T-cell (primary cell): Measurements from ENCODE around the gene RRP1B. TPM values are rescaled to one million over a fixed set of nuclear protein-coding genes. Genes with fewer than 3 reads are reported as not detected.
A peak's percentile ranks its signal among the peaks of the same experiment; 100 is the strongest.

Experiments
- ATAC-seq, 4 experiments: fragments of 200-7000 bp in 3 of 4; fragments of 150-1000 bp in 1 of 4; cut with Tn5 transposase; replicated peaks in 1 of 4; 1 replicate in 3 of 4; 2 replicates in 1 of 4; pipeline ENCODE4 v1.10.0; 2021; ENCODE audit warnings: moderate library complexity in 3 of 4, mild to moderate bottlenecking in 2 of 4, moderate number of reproducible peaks in 1 of 4
- CTCF ChIA-PET, 2 donors: fragments of 300-600 bp; sonication (Branson Sonifier 250); formaldehyde crosslinking; loops; one replicate each; lab custom pipeline; 2022; ENCODE audit warnings: antibody characterized with exemption in 2 of 2; lab: Charles Lee
- POLR2A ChIA-PET, 2 donors: fragments of 300-600 bp; sonication (Branson Sonifier 250); formaldehyde crosslinking; loops; one replicate each; lab custom pipeline; 2022; ENCODE audit warnings: antibody characterized with exemption in 2 of 2; lab: Charles Lee
- DNase-seq, 35 experiments: peaks; one replicate each; pipeline versions ENCODE4 v3.0.0 to v3.0.0-alpha.2; 2013 to 2023
- H3K27ac ChIP-seq: one replicate; pipeline ENCODE4 v1.5.1; 2013; ENCODE audit warnings: low read length
- H3K27me3 ChIP-seq, 2 experiments: replicated peaks in 1 of 2; 1 replicate in 1 of 2; 2 replicates in 1 of 2; pipeline versions ENCODE4 v1.6.1 to v1.7.0; 2013; ENCODE audit warnings: low read length in 1 of 2, mixed read lengths in 1 of 2; ENCODE audit not compliant: control insufficient read depth in 2 of 2, insufficient read depth in 2 of 2; ENCODE audit errors: extremely low read depth in 1 of 2
- H3K36me3 ChIP-seq, 2 donors: 1 replicate in 1 of 2; 2 replicates in 1 of 2; pipeline versions ENCODE4 v1.6.1 to v1.7.0; 2013; ENCODE audit warnings: low read length in 1 of 2; ENCODE audit not compliant: control insufficient read depth in 2 of 2, insufficient read depth in 1 of 2; ENCODE audit errors: extremely low read depth in 1 of 2
- H3K4me1 ChIP-seq, 2 experiments: 1 replicate in 1 of 2; 2 replicates in 1 of 2; pipeline versions ENCODE4 v1.6.1 to v1.7.0; 2013; ENCODE audit warnings: low read length in 2 of 2, mixed read lengths in 1 of 2; ENCODE audit not compliant: insufficient read depth in 2 of 2, control insufficient read depth in 1 of 2; ENCODE audit errors: extremely low read depth in 1 of 2
- H3K4me3 ChIP-seq, 2 donors: 1 replicate in 1 of 2; 2 replicates in 1 of 2; pipeline versions ENCODE4 v1.5.1 to v1.7.0; 2013; ENCODE audit warnings: mild to moderate bottlenecking in 2 of 2, low read length in 1 of 2, moderate library complexity in 1 of 2; ENCODE audit not compliant: control insufficient read depth in 1 of 2; ENCODE audit errors: extremely low read depth in 1 of 2
- H3K9me3 ChIP-seq: 2 replicates; pipeline ENCODE4 v1.7.0; 2013
- H3K27ac Mint-ChIP-seq, 2 donors: one replicate each; pipeline ENCODE4 v1.8.0; 2020 to 2021; ENCODE audit warnings: mild to moderate bottlenecking in 2 of 2, mixed read lengths in 2 of 2
- H3K27me3 Mint-ChIP-seq, 2 donors: one replicate each; pipeline ENCODE4 v1.8.0; 2021 to 2022; ENCODE audit warnings: mixed read lengths in 2 of 2
- H3K36me3 Mint-ChIP-seq: one replicate; pipeline ENCODE4 v1.8.0; 2021; ENCODE audit warnings: mixed read lengths
- H3K4me1 Mint-ChIP-seq, 3 donors: one replicate each; pipeline ENCODE4 v1.8.0; 2020 to 2022; ENCODE audit warnings: mixed read lengths in 3 of 3, mild to moderate bottlenecking in 1 of 3
- H3K4me3 Mint-ChIP-seq, 3 donors: one replicate each; pipeline ENCODE4 v1.8.0; 2020 to 2022; ENCODE audit warnings: mild to moderate bottlenecking in 3 of 3, mixed read lengths in 3 of 3, moderate library complexity in 3 of 3
- H3K9me3 Mint-ChIP-seq, 3 donors: one replicate each; pipeline ENCODE4 v1.8.0; 2020 to 2022; ENCODE audit warnings: mixed read lengths in 3 of 3
- WGBS: methylation state at CpG from one replicate; pipeline ENCODE4 v1.1.5; 2013; ENCODE audit warnings: missing lambda C conversion rate; ENCODE audit not compliant: insufficient coverage; 5-methylcytosine and 5-hydroxymethylcytosine counted together
- total RNA-seq, 35 experiments: library from RNA in 6 of 35; stranded (reverse) in 6 of 35; fragments of 120-200 nt in 1 of 35; gene quantifications; one replicate each; pipeline versions ENCODE4 v1.2.1 to v1.2.4 and lab custom pipeline; 2013 to 2026

Gene RRP1B
- total RNA-seq, 5 donors from 2014 or later (not counting 1 experiment from before 2014, with no cell fraction given), result 33.9 to 39.3 (median 37.8) TPM

GRCh38 chr21:43699933-43700599 lies 40.7 kb downstream of the RRP1B start:
- Mint-ChIP-seq H3K27ac (no peak overlapping the region), H3K36me3 (peaks cover 20% of the 10 kb centered on the region), H3K9me3 (peaks cover 0 to 3% (median 3%) of the 10 kb centered on the region in 3 donors), H3K4me3 (no peak overlapping the region), H3K27me3 (peaks cover 0 to 4% of the 10 kb centered on the region in 2 donors), H3K4me1 (peaks cover 14 to 17% (median 15%) of the 10 kb centered on the region in 3 donors)
- ATAC-seq, result no peak
- Histone ChIP-seq H3K4me1 (peaks cover 0 to 23% of the 10 kb centered on the region in 2 experiments), H3K27ac (no peak overlapping the region), H3K36me3 (peaks cover 0 to 11% of the 10 kb centered on the region in 2 donors), H3K27me3 (peaks cover 0 to 28% of the 10 kb centered on the region in 2 experiments), H3K9me3 (no peaks in the 10 kb centered on the region), H3K4me3 (no peak overlapping the region)
- WGBS, result 75% methylated on average over 10 of the region's 13 CpGs
- POLR2A ChIA-PET, result interaction anchor here in 1 of 2 donors (0.7 kb wide), 1 partner anchor 38 kb away, joined by 5 read pairs; no protein-coding TSS in a partner anchor
- no peak for DNase-seq
- CTCF ChIA-PET, result no interaction called here

- DNase-seq, result no peak
- WGBS, result 84% methylated on average over 20 of the region's 29 CpGs
- Histone ChIP-seq H3K36me3 (no peaks in the 10 kb centered on the region), H3K27ac (no peak overlapping the region), H3K9me3 (no peaks in the 10 kb centered on the region), H3K4me3 (peak overlapping the region in 1 of 2 donors; percentile 12), H3K4me1 (peaks cover 0 to 32% of the 10 kb centered on the region in 2 experiments), H3K27me3 (peaks cover 0 to 28% of the 10 kb centered on the region in 2 experiments)
- CTCF ChIA-PET, result no interaction called here
- no peak for ATAC-seq
- Mint-ChIP-seq H3K4me3 (peak overlapping the region in 2 of 3 donors; percentile 58 to 61), H3K36me3 (peaks cover 9% of the 10 kb centered on the region), H3K9me3 (peaks cover 0 to 3% (median 3%) of the 10 kb centered on the region in 3 donors), H3K27me3 (peaks cover 0 to 4% of the 10 kb centered on the region in 2 donors), H3K27ac (no peak overlapping the region), H3K4me1 (peaks cover 11 to 17% (median 14%) of the 10 kb centered on the region in 3 donors)
- POLR2A ChIA-PET, result interaction anchor here in 1 of 2 donors (0.6 kb wide), 1 partner anchor 378 kb away, joined by 3 read pairs; no protein-coding TSS in a partner anchor
Observed at GRCh38 chr21:43701936-43702784, 42.8 kb downstream of the RRP1B start.

GRCh38 chr21:43702785-43703034 lies 43.4 kb downstream of the RRP1B start:
- ChIA-PET CTCF (no interaction called here), POLR2A (interaction anchor here in 1 of 2 donors (0.6 kb wide), 1 partner anchor 378 kb away, joined by 3 read pairs; no protein-coding TSS in a partner anchor)
- Mint-ChIP-seq H3K36me3 (peaks cover 8% of the 10 kb centered on the region), H3K9me3 (peaks cover 0 to 2% (median 2%) of the 10 kb centered on the region in 3 donors), H3K4me1 (peaks cover 8 to 13% (median 10%) of the 10 kb centered on the region in 3 donors), H3K4me3 (peak overlapping the region; percentile 55 to 61 (median 58)), H3K27ac (no peak overlapping the region), H3K27me3 (peaks cover 0 to 4% of the 10 kb centered on the region in 2 donors)
- WGBS, result 56% methylated on average over 9 of the region's 12 CpGs
- no peaks in the 10 kb centered on the region for H3K9me3 ChIP-seq
- peaks cover 0 to 32% of the 10 kb centered on the region in 2 experiments for H3K4me1 ChIP-seq
- H3K27ac ChIP-seq, result no peak overlapping the region
- H3K36me3 ChIP-seq, result no peaks in the 10 kb centered on the region
- ATAC-seq (no peak), DNase-seq (no peak)
- H3K4me3 ChIP-seq, result no peak overlapping the region
- H3K27me3 ChIP-seq, result peaks cover 0 to 28% of the 10 kb centered on the region in 2 experiments

- Histone ChIP-seq H3K4me3 (no peak overlapping the region), H3K4me1 (peaks cover 0 to 32% of the 10 kb centered on the region in 2 experiments), H3K36me3 (no peaks in the 10 kb centered on the region), H3K27me3 (peaks cover 0 to 28% of the 10 kb centered on the region in 2 experiments), H3K27ac (no peak overlapping the region), H3K9me3 (no peaks in the 10 kb centered on the region)
- Mint-ChIP-seq H3K27ac (peak overlapping the region in 1 of 2 donors; percentile 34), H3K27me3 (peaks cover 0 to 4% of the 10 kb centered on the region in 2 donors), H3K36me3 (peaks cover 6% of the 10 kb centered on the region), H3K4me1 (peaks cover 5 to 12% (median 5%) of the 10 kb centered on the region in 3 donors), H3K9me3 (no peaks in the 10 kb centered on the region), H3K4me3 (peak overlapping the region; percentile 55 to 61 (median 58))
- CTCF ChIA-PET, result no interaction called here
- ATAC-seq (peak in 2 of 4 experiments; percentile 41 to 66), DNase-seq (peak in 27 of 35 experiments; percentile 15 to 66 (median 36))
- WGBS, result 52% methylated on average over 24 of the region's 29 CpGs
- POLR2A ChIA-PET, result interaction anchor here in 1 of 2 donors (0.6 kb wide), 1 partner anchor 377 kb away, joined by 3 read pairs; no protein-coding TSS in a partner anchor
Observed at GRCh38 chr21:43703035-43703880, 43.9 kb downstream of the RRP1B start.

GRCh38 chr21:43707462-43707861 lies 48.1 kb downstream of the RRP1B start:
- Histone ChIP-seq H3K27ac (no peak overlapping the region), H3K27me3 (peaks cover 0 to 20% of the 10 kb centered on the region in 2 experiments), H3K9me3 (no peaks in the 10 kb centered on the region), H3K4me1 (peaks cover 0 to 21% of the 10 kb centered on the region in 2 experiments), H3K4me3 (no peak overlapping the region), H3K36me3 (no peaks in the 10 kb centered on the region)
- POLR2A ChIA-PET, result no interaction called here
- Mint-ChIP-seq H3K4me1 (peaks cover 4 to 9% (median 5%) of the 10 kb centered on the region in 3 donors), H3K9me3 (no peaks in the 10 kb centered on the region), H3K27me3 (peaks cover 0 to 4% of the 10 kb centered on the region in 2 donors), H3K4me3 (no peak overlapping the region), H3K27ac (no peak overlapping the region), H3K36me3 (no peaks in the 10 kb centered on the region)
- no peak for ATAC-seq
- 87% methylated on average over 4 of the region's 9 CpGs for WGBS
- DNase-seq, result no peak
- CTCF ChIA-PET, result no interaction called here
